PC-9 (cell line): Measurements from ENCODE around the gene AP2A1. TPM values are rescaled to one million over a fixed set of nuclear protein-coding genes. Genes with fewer than 3 reads are reported as not detected.

ENCODE experiments used
- BruUV-seq: library from RNA; stranded (reverse); fragments of 400-500 nt; replicated peaks from 2 replicates; lab custom pipeline; 2021; lab: Mats Ljungman, UMichigan
- CTCF ChIA-PET: fragments of 300-600 bp; sonication (Branson Sonifier 250); formaldehyde crosslinking; loops from one replicate; lab custom pipeline; 2022; ENCODE audit warnings: antibody characterized with exemption; lab: Charles Lee
- POLR2A ChIA-PET: fragments of 300-600 bp; sonication (Branson Sonifier 250); formaldehyde crosslinking; loops from one replicate; lab custom pipeline; 2022; ENCODE audit warnings: antibody characterized with exemption; ENCODE audit not compliant: unreplicated experiment; lab: Charles Lee
- DNase-seq, 2 experiments: peaks; one replicate each; pipeline versions ENCODE4 v3.0.0 to v3.0.0-alpha.2; 2015 to 2022; ENCODE audit warnings: mixed read lengths in 1 of 2
- H2AFZ ChIP-seq: fragments of 200-600 bp; sonication (generic); 2 replicates; pipeline ENCODE4 v1.8.1; 2017; ENCODE audit warnings: antibody characterized with exemption
- H3F3A ChIP-seq: fragments of 200-600 bp; sonication (generic); 2 replicates; pipeline ENCODE4 v1.8.1; 2017; ENCODE audit warnings: antibody characterized with exemption, mild to moderate bottlenecking, low read depth; ENCODE audit not compliant: insufficient read depth
- H3K27ac ChIP-seq: fragments of 200-600 bp; sonication (generic); 2 replicates; pipeline ENCODE4 v1.6.1; 2016; ENCODE audit warnings: mixed run types
- H3K27me3 ChIP-seq: fragments of 200-600 bp; sonication (generic); 2 replicates; pipeline ENCODE4 v1.6.1; 2016; ENCODE audit warnings: low read depth, mixed run types; ENCODE audit not compliant: insufficient read depth
- H3K36me3 ChIP-seq: fragments of 200-600 bp; sonication (generic); 2 replicates; pipeline ENCODE4 v1.6.1; 2016; ENCODE audit warnings: low read depth, mixed run types
- H3K4me1 ChIP-seq: fragments of 200-600 bp; sonication (generic); replicated peaks from 2 replicates; pipeline ENCODE4 v1.6.1; 2016; ENCODE audit warnings: mixed run types; ENCODE audit not compliant: insufficient read depth
- H3K4me2 ChIP-seq: fragments of 200-600 bp; sonication (generic); 2 replicates; pipeline ENCODE4 v1.6.1; 2017; ENCODE audit warnings: mixed run types
- H3K4me3 ChIP-seq: fragments of 200-600 bp; sonication (generic); 2 replicates; pipeline ENCODE4 v1.6.1; 2016; ENCODE audit warnings: mixed run types
- H3K79me2 ChIP-seq: fragments of 200-600 bp; sonication (generic); 2 replicates; pipeline ENCODE4 v1.6.1; 2017; ENCODE audit warnings: low read depth, mixed run types
- H3K9me2 ChIP-seq: fragments of 200-600 bp; sonication (generic); 2 replicates; pipeline ENCODE4 v1.8.1; 2017; ENCODE audit warnings: mild to moderate bottlenecking; ENCODE audit not compliant: insufficient read depth
- H3K9me3 ChIP-seq: fragments of 200-600 bp; sonication (generic); 2 replicates; pipeline ENCODE4 v1.8.1; 2016; ENCODE audit warnings: low read depth; ENCODE audit not compliant: insufficient read depth
- H4K20me1 ChIP-seq: fragments of 200-600 bp; sonication (generic); 2 replicates; pipeline ENCODE4 v1.8.1; 2017; ENCODE audit not compliant: insufficient read depth
- CTCF ChIP-seq: fragments of 200-600 bp; sonication (generic); conservative IDR thresholded peaks from 2 replicates; pipeline ENCODE4 v1.6.1; 2017; ENCODE audit warnings: mixed run types, antibody characterized with exemption, mild to moderate bottlenecking, moderate library complexity
- EZH2 ChIP-seq: fragments of 200-600 bp; sonication (generic); IDR thresholded peaks from 2 replicates; pipeline ENCODE4 v1.8.0; 2017; ENCODE audit warnings: antibody characterized with exemption, low read depth
- intact Hi-C: fragments of 100-400 bp; cut with micrococcal nuclease; formaldehyde crosslinking; loops from one replicate; pipeline ENCODE4 v1.10.0; 2022; ENCODE audit not compliant: unreplicated experiment
- total RNA-seq: library from RNA; stranded (reverse); gene quantifications from 2 replicates; pipeline ENCODE4 v1.2.3, GENCODE V29; 2021

The AP2A1 gene
- total RNA-seq, 1 experiment from 2014 or later = 91.8 TPM

GRCh38 chr19:49788857-49789256 lies 22.1 kb downstream of the AP2A1 start:
- ChIA-PET POLR2A (no interaction called here), CTCF (no interaction called here)
- peaks cover 9% of the 10 kb centered on the region; the same call in 1 of the 2 replicates for H3F3A ChIP-seq
- DNase-seq = no peak
- peaks cover 5% of the 10 kb centered on the region for H4K20me1 ChIP-seq
- no peaks in the 10 kb centered on the region for H3K9me2 ChIP-seq
- TF ChIP-seq CTCF (no peak), EZH2 (no peak)
- H3K27ac ChIP-seq = no peak overlapping the region
- H3K4me1 ChIP-seq = peaks cover 14% of the 10 kb centered on the region
- BruUV-seq = no TSS peak
- no peaks in the 10 kb centered on the region for H3K79me2 ChIP-seq
- no peaks in the 10 kb centered on the region for H3K27me3 ChIP-seq
- 0 out of 2 replicates have a peak, but pooled peaks cover 5% of the 10 kb centered on the region for H3K36me3 ChIP-seq
- intact Hi-C loops = no loop called here
- no peak overlapping the region for H3K4me3 ChIP-seq
- H3K4me2 ChIP-seq = no peak overlapping the region
- no peak overlapping the region for H2AFZ ChIP-seq
- no peaks in the 10 kb centered on the region for H3K9me3 ChIP-seq

- CTCF ChIA-PET = no interaction called here
- no TSS peak for BruUV-seq
Observed at GRCh38 chr19:49790866-49791265, 24.1 kb downstream of the AP2A1 start.

GRCh38 chr19:49791776-49792445 lies 25.1 kb downstream of the AP2A1 start:
- Histone ChIP-seq H3K9me3 (no peaks in the 10 kb centered on the region), H3K36me3 (peaks cover 6% of the 10 kb centered on the region; the same call in 1 of the 2 replicates), H3K27me3 (no peaks in the 10 kb centered on the region), H3F3A (peaks cover 12% of the 10 kb centered on the region; the same call in 1 of the 2 replicates), H3K27ac (no peak overlapping the region), H3K4me3 (no peak overlapping the region), H3K79me2 (no peaks in the 10 kb centered on the region), H3K4me1 (peaks cover 18% of the 10 kb centered on the region), H3K4me2 (no peak overlapping the region), H3K9me2 (no peaks in the 10 kb centered on the region), H4K20me1 (peaks cover 5% of the 10 kb centered on the region), H2AFZ (no peak overlapping the region)
- ChIA-PET POLR2A (no interaction called here), CTCF (no interaction called here)
- no TSS peak for BruUV-seq
- TF ChIP-seq CTCF (no peak), EZH2 (no peak)
- intact Hi-C loops = no loop called here
- no peak for DNase-seq

More at GRCh38 chr19:49790866-49791265, 24.1 kb downstream of the AP2A1 start:
- peaks cover 6% of the 10 kb centered on the region; the same call in 1 of the 2 replicates for H3K36me3 ChIP-seq
- H2AFZ ChIP-seq = no peak overlapping the region
- H3F3A ChIP-seq = peaks cover 12% of the 10 kb centered on the region; the same call in 1 of the 2 replicates
- H4K20me1 ChIP-seq = peaks cover 5% of the 10 kb centered on the region
- TF ChIP-seq EZH2 (no peak), CTCF (no peak)
- POLR2A ChIA-PET = no interaction called here
- H3K27me3 ChIP-seq = no peaks in the 10 kb centered on the region
- intact Hi-C loops = no loop called here
- H3K27ac ChIP-seq = no peak overlapping the region
- H3K4me3 ChIP-seq = no peak overlapping the region
- no peak for DNase-seq
- H3K9me3 ChIP-seq = no peaks in the 10 kb centered on the region
- no peaks in the 10 kb centered on the region for H3K9me2 ChIP-seq
- peaks cover 18% of the 10 kb centered on the region for H3K4me1 ChIP-seq
- H3K4me2 ChIP-seq = no peak overlapping the region
- H3K79me2 ChIP-seq = no peaks in the 10 kb centered on the region
